PFSK-1 (cell line): ENCODE results near the gene HSPA12A.

Source experiments
- REST ChIP-seq, 2 experiments: IDR thresholded peaks; 2 replicates each; pipeline versions ENCODE4 v1.6.1 to v1.8.0; 2011 to 2012; ENCODE audit warnings: low read depth in 2 of 2, low read length in 2 of 2, control low read depth in 1 of 2, inconsistent platforms in 1 of 2, mild to moderate bottlenecking in 1 of 2, moderate library complexity in 1 of 2; ENCODE audit not compliant: insufficient read depth in 1 of 2
- SIN3A ChIP-seq: IDR thresholded peaks from 2 replicates; pipeline ENCODE4 v1.6.1; 2012; ENCODE audit warnings: mild to moderate bottlenecking, low read length, moderate library complexity, borderline replicate concordance; ENCODE audit not compliant: insufficient read depth

- no peak for TF ChIP-seq REST (IDR thresholded peaks at IDR 0.05; ENCODE audit: insufficient read depth in 1 of 2, low read depth in 2 of 2, low read length in 2 of 2)
- no peak for TF ChIP-seq SIN3A
Measured at GRCh38 chr10:116669080-116669479, 73.3 kb downstream of the HSPA12A start.
